Smooth muscle cell (in vitro differentiated cells): ENCODE data around the gene CALY. TPM values are rescaled to one million over a fixed set of nuclear protein-coding genes. Genes with fewer than 3 reads are reported as not detected.

Experiments
- DNase-seq: peaks from one replicate; lab custom pipeline; 2025; ENCODE audit not compliant: unreplicated experiment; lab: John Stamatoyannopoulos, UW
- H2AFZ ChIP-seq: fragments of 200-600 bp; sonication (generic); 2 replicates; pipeline ENCODE4 v1.6.0; 2016; ENCODE audit warnings: antibody characterized with exemption, low read depth, mild to moderate bottlenecking
- H3F3A ChIP-seq: fragments of 200-600 bp; sonication (generic); 2 replicates; pipeline ENCODE4 v1.6.0; 2017; ENCODE audit warnings: antibody characterized with exemption, low read depth
- H3K27ac ChIP-seq: fragments of 200-600 bp; sonication (generic); 2 replicates; pipeline ENCODE4 v1.5.1; 2016; ENCODE audit warnings: low read depth, mild to moderate bottlenecking
- H3K27me3 ChIP-seq: fragments of 200-600 bp; sonication (generic); 2 replicates; pipeline ENCODE4 v1.6.1; 2016; ENCODE audit warnings: low read depth, mild to moderate bottlenecking
- H3K36me3 ChIP-seq: fragments of 200-600 bp; sonication (generic); 2 replicates; pipeline ENCODE4 v1.5.1; 2016; ENCODE audit warnings: low read depth
- H3K4me1 ChIP-seq: fragments of 200-600 bp; sonication (generic); 2 replicates; pipeline ENCODE4 v1.5.1; 2016; ENCODE audit warnings: low read depth
- H3K4me2 ChIP-seq: fragments of 200-600 bp; sonication (generic); 2 replicates; pipeline ENCODE4 v1.6.0; 2016; ENCODE audit warnings: mild to moderate bottlenecking
- H3K4me3 ChIP-seq: fragments of 200-600 bp; sonication (generic); 2 replicates; pipeline ENCODE4 v1.5.1; 2016; ENCODE audit warnings: mild to moderate bottlenecking
- H3K79me2 ChIP-seq: fragments of 200-600 bp; sonication (generic); 2 replicates; pipeline ENCODE4 v1.6.0; 2016; ENCODE audit warnings: low read depth, mild to moderate bottlenecking
- H3K9ac ChIP-seq: fragments of 200-600 bp; sonication (generic); 2 replicates; pipeline ENCODE4 v1.6.0; 2016; ENCODE audit warnings: low read depth
- H3K9me3 ChIP-seq: fragments of 200-600 bp; sonication (generic); replicated peaks from 2 replicates; pipeline ENCODE4 v1.5.1; 2016; ENCODE audit warnings: low read depth
- H4K20me1 ChIP-seq: fragments of 200-600 bp; sonication (generic); 2 replicates; pipeline ENCODE4 v1.6.0; 2016; ENCODE audit warnings: low read depth
- WGBS: methylation state at CpG from one replicate; pipeline ENCODE4 v1.1.7; 2016; ENCODE audit warnings: low lambda C conversion rate; 5-methylcytosine and 5-hydroxymethylcytosine counted together
- polyA plus RNA-seq: library from polyadenylated mRNA; unstranded; fragments of >200 nt; fragmentation: Nextera tagmentation; extraction: Ambion mirVana; gene quantifications from 2 replicates; pipeline ENCODE4 v1.2.1, GENCODE V29; 2016
- total RNA-seq: library from RNA; depleted of rRNA; stranded (reverse); fragments of >200 nt; gene quantifications from 2 replicates; pipeline ENCODE4 v1.2.3, GENCODE V29; 2014
- TF ChIP-seq, protein P1 (sequence below): fragments of 200-600 bp; sonication (generic); IDR thresholded peaks from 2 replicates; pipeline ENCODE4 v1.5.1; 2017; ENCODE audit warnings: borderline replicate concordance, mild to moderate bottlenecking, antibody characterized with exemption; ENCODE audit not compliant: insufficient read depth, poor library complexity, severe bottlenecking

CALY gene
- total and polyA plus RNA-seq, 2 experiments from 2014 or later, result 2.4 to 10.1 TPM

DNA sequence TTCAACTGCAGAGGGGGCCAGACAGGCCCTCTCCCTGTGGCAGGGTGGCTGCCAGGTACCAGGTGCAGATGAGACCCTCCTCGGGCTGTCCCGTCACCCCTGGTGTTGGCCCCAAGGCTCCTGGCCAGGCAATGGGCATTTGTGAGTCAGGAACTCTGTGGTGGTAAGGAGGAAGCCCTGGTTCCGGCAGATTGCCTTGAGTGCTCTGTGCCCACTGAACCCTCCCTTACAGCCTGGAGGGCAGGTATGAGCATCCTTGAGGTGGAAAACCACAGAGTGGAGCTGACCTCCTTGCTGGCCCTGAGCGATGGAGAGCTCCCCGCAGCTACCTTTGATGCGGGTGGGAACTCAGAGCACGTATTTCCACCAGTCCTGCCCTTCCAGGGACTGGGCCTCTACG, 44.3 kb upstream of the CALY start:
- no peak overlapping the region for H3K4me3 ChIP-seq
- DNase-seq, result no peak
- WGBS, result 96% methylated on average over 8 of the region's 8 CpGs
- TF ChIP-seq, protein P1, sequence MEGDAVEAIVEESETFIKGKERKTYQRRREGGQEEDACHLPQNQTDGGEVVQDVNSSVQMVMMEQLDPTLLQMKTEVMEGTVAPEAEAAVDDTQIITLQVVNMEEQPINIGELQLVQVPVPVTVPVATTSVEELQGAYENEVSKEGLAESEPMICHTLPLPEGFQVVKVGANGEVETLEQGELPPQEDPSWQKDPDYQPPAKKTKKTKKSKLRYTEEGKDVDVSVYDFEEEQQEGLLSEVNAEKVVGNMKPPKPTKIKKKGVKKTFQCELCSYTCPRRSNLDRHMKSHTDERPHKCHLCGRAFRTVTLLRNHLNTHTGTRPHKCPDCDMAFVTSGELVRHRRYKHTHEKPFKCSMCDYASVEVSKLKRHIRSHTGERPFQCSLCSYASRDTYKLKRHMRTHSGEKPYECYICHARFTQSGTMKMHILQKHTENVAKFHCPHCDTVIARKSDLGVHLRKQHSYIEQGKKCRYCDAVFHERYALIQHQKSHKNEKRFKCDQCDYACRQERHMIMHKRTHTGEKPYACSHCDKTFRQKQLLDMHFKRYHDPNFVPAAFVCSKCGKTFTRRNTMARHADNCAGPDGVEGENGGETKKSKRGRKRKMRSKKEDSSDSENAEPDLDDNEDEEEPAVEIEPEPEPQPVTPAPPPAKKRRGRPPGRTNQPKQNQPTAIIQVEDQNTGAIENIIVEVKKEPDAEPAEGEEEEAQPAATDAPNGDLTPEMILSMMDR, result no peak
- no peaks in the 10 kb centered on the region for H4K20me1 ChIP-seq
- no peak overlapping the region for H3K9ac ChIP-seq
- H3K9me3 ChIP-seq, result no peaks in the 10 kb centered on the region
- H3K27me3 ChIP-seq, result no peaks in the 10 kb centered on the region
- H3K36me3 ChIP-seq, result no peaks in the 10 kb centered on the region
- no peak overlapping the region for H3K4me2 ChIP-seq
- no peak overlapping the region for H2AFZ ChIP-seq
- H3K4me1 ChIP-seq, result peaks cover 3% of the 10 kb centered on the region
- no peak overlapping the region for H3K27ac ChIP-seq
- no peaks in the 10 kb centered on the region for H3K79me2 ChIP-seq
- H3F3A ChIP-seq, result no peaks in the 10 kb centered on the region

DNA sequence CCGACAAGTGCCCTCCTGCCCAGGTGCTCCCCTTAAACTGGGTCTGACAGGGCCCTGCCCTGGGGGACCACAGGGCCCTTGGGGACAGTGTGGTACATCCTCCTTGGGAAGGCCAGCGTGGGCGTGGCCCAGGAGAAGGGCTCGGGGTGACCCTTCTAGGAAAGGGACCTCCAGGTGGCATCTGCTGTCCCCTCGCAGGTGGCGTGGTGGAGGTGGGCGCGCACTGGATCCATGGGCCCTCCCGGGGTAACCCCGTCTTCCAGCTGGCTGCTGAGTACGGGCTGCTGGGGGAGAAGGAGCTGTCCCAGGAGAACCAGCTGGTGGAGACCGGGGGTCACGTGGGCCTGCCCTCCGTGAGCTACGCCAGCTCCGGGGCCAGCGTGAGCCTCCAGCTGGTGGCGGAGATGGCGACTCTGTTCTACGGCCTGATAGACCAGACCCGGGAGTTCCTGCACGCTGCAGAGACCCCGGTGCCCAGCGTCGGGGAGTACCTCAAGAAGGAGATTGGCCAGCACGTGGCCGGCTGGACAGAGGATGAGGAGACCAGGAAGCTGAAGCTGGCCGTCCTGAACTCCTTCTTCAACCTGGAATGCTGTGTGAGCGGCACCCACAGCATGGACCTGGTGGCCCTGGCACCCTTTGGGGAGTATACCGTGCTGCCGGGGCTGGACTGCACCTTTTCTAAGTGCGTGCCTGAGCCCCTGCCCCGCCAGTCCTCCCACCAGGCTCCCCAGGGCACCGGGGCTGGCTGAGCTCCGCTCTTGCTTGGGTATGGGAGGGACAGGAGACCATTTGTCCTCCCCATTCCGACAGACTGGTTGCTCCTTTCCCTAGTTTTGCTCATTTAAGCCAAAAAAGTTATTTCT, 43.3 kb upstream of the CALY start:
- H4K20me1 ChIP-seq, result no peaks in the 10 kb centered on the region
- WGBS, result 94% methylated on average over 35 of the region's 36 CpGs
- H3K27me3 ChIP-seq, result no peaks in the 10 kb centered on the region
- H3K9me3 ChIP-seq, result no peaks in the 10 kb centered on the region
- peak overlapping the region; percentile 81 for H2AFZ ChIP-seq
- no peak overlapping the region for H3K27ac ChIP-seq
- no peak for DNase-seq
- TF ChIP-seq, protein P1, result no peak
- H3K79me2 ChIP-seq, result no peaks in the 10 kb centered on the region
- no peaks in the 10 kb centered on the region for H3F3A ChIP-seq
- H3K4me3 ChIP-seq, result peak overlapping the region; percentile 82
- peaks cover 3% of the 10 kb centered on the region for H3K4me1 ChIP-seq
- H3K36me3 ChIP-seq, result no peaks in the 10 kb centered on the region
- peak overlapping the region; percentile 96 for H3K4me2 ChIP-seq
- H3K9ac ChIP-seq, result no peak overlapping the region

DNA sequence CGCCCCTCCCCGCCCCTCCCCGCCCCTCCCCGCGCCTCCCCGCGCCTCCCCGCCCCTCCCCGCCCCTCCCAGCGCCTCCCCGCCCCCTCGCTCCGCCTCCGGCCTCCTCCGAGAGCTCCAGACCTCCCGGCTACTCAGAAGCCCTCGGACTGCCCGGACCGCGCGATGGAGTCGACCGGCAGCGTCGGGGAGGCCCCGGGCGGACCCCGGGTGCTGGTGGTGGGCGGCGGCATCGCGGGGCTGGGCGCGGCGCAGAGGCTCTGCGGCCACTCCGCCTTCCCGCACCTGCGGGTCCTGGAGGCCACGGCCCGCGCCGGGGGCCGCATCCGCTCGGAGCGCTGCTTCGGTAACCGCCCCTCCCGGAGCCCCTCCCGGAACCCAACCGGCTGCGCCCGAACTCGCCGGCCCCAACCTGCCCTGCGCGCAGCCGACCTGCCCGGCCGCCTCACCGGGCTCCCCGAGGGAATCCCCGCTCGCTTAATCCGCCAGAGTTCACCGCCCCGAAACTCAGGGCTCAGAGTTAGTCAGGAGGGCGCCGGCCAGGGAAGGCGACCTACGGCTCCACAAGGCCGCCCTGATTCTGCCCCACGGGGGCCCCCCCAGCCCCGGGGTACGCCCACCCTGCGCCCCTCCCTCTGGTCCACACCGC, 42.6 kb upstream of the CALY start, which contains the start of gene PAOX:
PAOX (plus strand) TSS at position 111 of the 649 bp plus-strand sequence; CDS start at position 166, 55 bp downstream.
- Histone ChIP-seq H3K4me2 (peak within 1 kb of the TSS; percentile 100), H2AFZ (peak within 1 kb of the TSS; percentile 98), H3K27ac (no peak within 1 kb of the TSS), H3K27me3 (no peaks in the 10 kb centered on the region), H4K20me1 (no peaks in the 10 kb centered on the region), H3K9me3 (no peaks in the 10 kb centered on the region), H3K36me3 (no peaks in the 10 kb centered on the region), H3K79me2 (no peaks in the 10 kb centered on the region), H3K4me3 (peak within 1 kb of the TSS; percentile 88), H3K4me1 (peaks cover 3% of the 10 kb centered on the region), H3K9ac (peak within 1 kb of the TSS; percentile 47), H3F3A (peaks cover 6% of the 10 kb centered on the region)
- TF ChIP-seq, protein P1, result no peak
- DNase-seq, result peak; percentile 28
- 1% methylated on average over 37 of the region's 78 CpGs for WGBS
